ENCODE measurements around the gene RDH16. TPM values are rescaled to one million over a fixed set of nuclear protein-coding genes. Genes with fewer than 3 reads are reported as not detected.

RDH16 gene, protein sequence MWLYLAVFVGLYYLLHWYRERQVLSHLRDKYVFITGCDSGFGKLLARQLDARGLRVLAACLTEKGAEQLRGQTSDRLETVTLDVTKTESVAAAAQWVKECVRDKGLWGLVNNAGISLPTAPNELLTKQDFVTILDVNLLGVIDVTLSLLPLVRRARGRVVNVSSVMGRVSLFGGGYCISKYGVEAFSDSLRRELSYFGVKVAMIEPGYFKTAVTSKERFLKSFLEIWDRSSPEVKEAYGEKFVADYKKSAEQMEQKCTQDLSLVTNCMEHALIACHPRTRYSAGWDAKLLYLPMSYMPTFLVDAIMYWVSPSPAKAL
- 0.64 and 0.96 TPM in 2 replicates for total RNA-seq

DNA sequence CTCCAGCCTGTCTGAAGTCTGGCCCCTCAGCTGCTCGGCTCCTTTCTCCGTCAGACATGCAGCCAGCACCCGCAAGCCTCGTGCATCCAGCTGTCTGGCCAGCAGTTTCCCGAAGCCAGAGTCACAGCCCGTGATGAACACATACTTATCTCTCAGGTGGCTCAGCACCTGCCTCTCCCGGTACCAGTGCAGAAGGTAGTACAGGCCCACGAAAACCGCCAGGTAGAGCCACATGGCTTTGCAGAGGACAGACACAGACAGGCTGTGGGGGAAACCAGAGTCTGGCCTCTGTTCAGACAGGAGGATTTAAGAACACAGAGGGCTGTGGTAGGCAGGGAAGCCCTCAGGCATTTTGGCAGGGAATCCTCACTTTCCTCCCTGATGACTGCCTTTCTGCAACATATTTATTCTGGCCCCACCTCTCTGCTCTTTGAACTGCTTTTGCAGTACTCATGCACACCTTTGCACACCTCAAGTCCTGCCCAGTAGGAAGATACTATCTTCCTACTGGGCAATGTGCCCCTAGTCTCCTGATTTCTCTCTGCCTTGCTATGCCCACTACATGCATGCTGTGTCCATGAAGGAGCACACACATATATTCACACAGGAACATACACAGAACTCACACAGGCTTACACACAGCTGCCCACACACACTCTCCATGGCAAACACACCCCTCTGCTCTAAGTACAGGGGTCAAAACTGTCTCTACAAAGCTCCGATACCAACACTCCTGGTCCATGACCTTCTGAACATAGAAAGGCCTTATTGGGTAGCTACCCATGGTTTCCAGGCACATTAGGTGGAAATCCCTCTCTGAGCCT is at the start of gene RDH16:
Gene RDH16 (minus strand): TSS at position 380 of the 824 bp plus-strand sequence. CDS start 146 bp downstream, at position 234.

GRCh38 chr12:57005980-57006808 is 48.8 kb upstream of the RDH16 start, which contains the start of gene ZBTB39:
Gene ZBTB39, minus strand, starts transcription at chr12:57006546. Its CDS starts 1,629 bp downstream, at chr12:57004917.

GRCh38 chr12:56933826-56934625 is 23.4 kb downstream of the RDH16 start, which contains the start of gene SDR9C7:
Gene SDR9C7, minus strand, starts transcription at chr12:56934408. Its CDS starts 147 bp downstream, at chr12:56934261.

Other genes with a start within 250 kb of the RDH16 start
- 1,320 and 1,684 TPM in 2 replicates for gene NACA, start 232.3 kb downstream of the RDH16 start, total RNA-seq
- 4.8 and 9.0 TPM in 2 replicates for gene PRIM1, start 205.3 kb downstream of the RDH16 start, total RNA-seq
- gene HSD17B6, start 194.3 kb downstream of the RDH16 start, total RNA-seq, result under 0.01 TPM in 1 of 2 replicates, not detected in the other
- gene SDR9C7, start 23.2 kb downstream of the RDH16 start, total RNA-seq, result not detected in 2 replicates
- 5.5 and 6.4 TPM in 2 replicates for gene ZBTB39, start 48.9 kb upstream of the RDH16 start, total RNA-seq
- not detected in 2 replicates for gene TAC3, start 58.9 kb upstream of the RDH16 start, total RNA-seq
- under 0.01 TPM in 2 replicates for gene MYO1A, start 92.5 kb upstream of the RDH16 start, total RNA-seq
- 5.1 and 5.3 TPM in 2 replicates for gene NEMP1, start 121.2 kb upstream of the RDH16 start, total RNA-seq
- 40.9 and 60.0 TPM in 2 replicates for gene NAB2, start 131.5 kb upstream of the RDH16 start, total RNA-seq
- 49.7 and 76.9 TPM in 2 replicates for gene STAT6, start 153.8 kb upstream of the RDH16 start, total RNA-seq
- 44.5 and 48.4 TPM in 2 replicates for gene LRP1, start 170.9 kb upstream of the RDH16 start, total RNA-seq
- gene LRP1-AS, start 190.0 kb upstream of the RDH16 start, total RNA-seq, result not detected in 2 replicates